ENCODE results near the gene LUM.

The LUM gene

GRCh38 chr12:91099836-91100235 is 11.5 kb downstream of the LUM start:
- Histone ChIP-seq H3K4me1 (no peaks in the 10 kb centered on the region; the same call in 1 of the 2 replicates), H3K4me3 (ENCODE audit: low read depth, low read length) (no peak overlapping the region), H3K27me3 (no peaks in the 10 kb centered on the region), H3K9me3 (no peaks in the 10 kb centered on the region), H3K36me3 (no peaks in the 10 kb centered on the region)
- TF ChIP-seq, protein P1, sequence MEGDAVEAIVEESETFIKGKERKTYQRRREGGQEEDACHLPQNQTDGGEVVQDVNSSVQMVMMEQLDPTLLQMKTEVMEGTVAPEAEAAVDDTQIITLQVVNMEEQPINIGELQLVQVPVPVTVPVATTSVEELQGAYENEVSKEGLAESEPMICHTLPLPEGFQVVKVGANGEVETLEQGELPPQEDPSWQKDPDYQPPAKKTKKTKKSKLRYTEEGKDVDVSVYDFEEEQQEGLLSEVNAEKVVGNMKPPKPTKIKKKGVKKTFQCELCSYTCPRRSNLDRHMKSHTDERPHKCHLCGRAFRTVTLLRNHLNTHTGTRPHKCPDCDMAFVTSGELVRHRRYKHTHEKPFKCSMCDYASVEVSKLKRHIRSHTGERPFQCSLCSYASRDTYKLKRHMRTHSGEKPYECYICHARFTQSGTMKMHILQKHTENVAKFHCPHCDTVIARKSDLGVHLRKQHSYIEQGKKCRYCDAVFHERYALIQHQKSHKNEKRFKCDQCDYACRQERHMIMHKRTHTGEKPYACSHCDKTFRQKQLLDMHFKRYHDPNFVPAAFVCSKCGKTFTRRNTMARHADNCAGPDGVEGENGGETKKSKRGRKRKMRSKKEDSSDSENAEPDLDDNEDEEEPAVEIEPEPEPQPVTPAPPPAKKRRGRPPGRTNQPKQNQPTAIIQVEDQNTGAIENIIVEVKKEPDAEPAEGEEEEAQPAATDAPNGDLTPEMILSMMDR (IDR thresholded peaks at IDR 0.05; ENCODE audit: low read depth, low read length), result no peak
- no peak for DNase-seq

DNA sequence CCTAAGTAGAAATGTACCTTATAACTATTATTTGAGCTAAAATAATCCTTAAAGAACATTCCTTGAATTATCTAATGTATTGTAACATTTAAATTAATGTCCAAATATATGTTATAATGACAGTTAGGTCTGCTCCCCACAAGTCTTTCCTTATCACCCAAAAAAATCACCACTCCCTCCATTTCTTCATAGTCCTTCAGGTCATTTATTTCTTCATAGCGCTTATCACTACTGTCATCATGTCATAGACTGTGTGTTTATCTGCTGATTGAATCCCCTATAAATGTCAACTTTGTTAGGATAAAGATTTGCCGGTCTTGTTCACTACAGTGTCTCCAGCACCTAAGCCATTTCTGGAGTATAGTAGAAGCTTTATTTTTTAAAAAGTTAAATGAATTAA is 12.0 kb downstream of the LUM start:
- TF ChIP-seq, protein P1 (IDR thresholded peaks at IDR 0.05; ENCODE audit: low read depth, low read length), result no peak
- Histone ChIP-seq H3K9me3 (no peaks in the 10 kb centered on the region), H3K36me3 (no peaks in the 10 kb centered on the region), H3K4me1 (no peaks in the 10 kb centered on the region; the same call in 1 of the 2 replicates), H3K27me3 (no peaks in the 10 kb centered on the region), H3K4me3 (ENCODE audit: low read depth, low read length) (no peak overlapping the region)
- DNase-seq, result no peak

DNA sequence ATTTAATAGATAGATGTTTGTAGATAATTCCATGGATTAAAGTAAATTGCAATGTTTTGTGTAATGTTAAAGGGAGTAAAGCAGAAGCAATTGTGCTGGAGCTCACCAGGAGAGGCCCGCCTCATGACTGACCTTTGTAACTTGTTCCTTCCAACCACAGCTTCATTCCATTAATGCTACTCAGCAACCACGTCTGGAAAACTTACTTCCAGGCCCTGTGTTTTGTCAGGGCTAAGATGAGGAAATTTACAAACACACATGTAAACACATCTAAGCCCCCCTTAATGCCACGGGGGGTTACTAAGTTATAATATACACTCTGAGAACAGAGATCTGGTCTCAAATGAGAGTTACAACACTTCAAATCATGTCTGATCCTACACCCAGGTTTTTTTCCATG is 12.4 kb downstream of the LUM start:
- Histone ChIP-seq H3K27me3 (no peaks in the 10 kb centered on the region), H3K4me3 (ENCODE audit: low read depth, low read length) (no peak overlapping the region), H3K36me3 (no peaks in the 10 kb centered on the region), H3K4me1 (no peaks in the 10 kb centered on the region; the same call in 1 of the 2 replicates), H3K9me3 (no peaks in the 10 kb centered on the region)
- DNase-seq, result no peak
- TF ChIP-seq, protein P1 (IDR thresholded peaks at IDR 0.05; ENCODE audit: low read depth, low read length), result no peak

DNA sequence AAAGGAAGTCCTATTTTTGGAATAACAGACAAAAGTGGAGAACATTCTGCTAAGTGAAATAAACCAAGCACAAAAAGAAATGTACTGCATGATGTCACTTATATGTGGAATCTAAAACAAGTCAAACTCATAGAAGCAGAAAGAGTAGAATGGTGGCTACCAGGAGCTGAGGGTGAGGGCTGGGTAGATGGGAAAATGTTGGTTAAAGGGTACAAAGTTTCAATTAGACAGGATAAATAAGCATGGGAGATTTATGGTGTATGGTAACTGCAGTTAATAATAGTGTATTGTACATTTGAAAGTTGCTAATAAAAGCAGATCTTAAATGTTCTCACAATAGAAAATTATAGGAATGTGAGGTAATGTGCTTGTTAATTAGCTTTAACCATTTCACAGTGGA is 12.8 kb downstream of the LUM start:
- TF ChIP-seq, protein P1 (IDR thresholded peaks at IDR 0.05; ENCODE audit: low read depth, low read length), result no peak
- DNase-seq, result no peak
- Histone ChIP-seq H3K4me3 (ENCODE audit: low read depth, low read length) (no peak overlapping the region), H3K4me1 (no peaks in the 10 kb centered on the region; the same call in 1 of the 2 replicates), H3K27me3 (no peaks in the 10 kb centered on the region), H3K9me3 (no peaks in the 10 kb centered on the region), H3K36me3 (no peaks in the 10 kb centered on the region)

- no peaks in the 10 kb centered on the region for H3K36me3 ChIP-seq
- no peak for DNase-seq
- TF ChIP-seq, protein P1 (IDR thresholded peaks at IDR 0.05; ENCODE audit: low read depth, low read length), result no peak
- no peak overlapping the region for H3K4me3 ChIP-seq (ENCODE audit: low read depth, low read length)
- H3K27me3 ChIP-seq, result no peaks in the 10 kb centered on the region
- no peaks in the 10 kb centered on the region; the same call in 1 of the 2 replicates for H3K4me1 ChIP-seq
- no peaks in the 10 kb centered on the region for H3K9me3 ChIP-seq
These were observed 16.3 kb downstream of the LUM start for GRCh38 chr12:91094957-91095356.

GRCh38 chr12:91094032-91094662 is 17.1 kb downstream of the LUM start:
- H3K4me3 ChIP-seq (ENCODE audit: low read depth, low read length), result no peak overlapping the region
- H3K9me3 ChIP-seq, result no peaks in the 10 kb centered on the region
- TF ChIP-seq, protein P1 (IDR thresholded peaks at IDR 0.05; ENCODE audit: low read depth, low read length), result no peak
- no peak for DNase-seq
- H3K36me3 ChIP-seq, result no peaks in the 10 kb centered on the region
- H3K4me1 ChIP-seq, result no peaks in the 10 kb centered on the region; the same call in 1 of the 2 replicates
- no peaks in the 10 kb centered on the region for H3K27me3 ChIP-seq
